Measurements from ENCODE around the gene C9orf43.

C9orf43 gene

DNA sequence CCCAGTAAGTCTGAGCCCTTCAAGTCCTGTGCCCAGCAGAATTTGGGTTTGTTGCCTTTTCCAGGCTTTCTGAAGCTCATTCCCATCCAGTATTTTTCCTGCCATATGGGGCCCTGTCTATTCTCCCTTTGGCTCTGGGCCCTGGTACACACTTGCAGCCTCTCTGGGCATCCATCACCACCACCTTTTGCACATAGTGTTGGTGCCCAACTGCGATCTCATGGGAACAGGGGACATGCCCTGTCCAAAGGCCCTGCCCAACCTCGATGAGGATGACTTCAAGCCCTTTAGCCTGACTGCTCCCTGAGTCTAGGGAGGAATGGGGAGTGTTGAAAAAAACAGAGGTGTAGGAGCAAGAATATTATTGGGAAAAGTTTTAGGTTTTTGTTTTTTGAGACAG is 64.5 kb downstream of the C9orf43 start:
- H3K4me1 ChIP-seq (ENCODE audit: control insufficient read depth in 2 of 2, insufficient read depth in 2 of 2, low read length in 2 of 2): peaks cover 0 to 4% of the 10 kb centered on the region in 2 donors
- H3K36me3 ChIP-seq (ENCODE audit: control insufficient read depth in 2 of 2, insufficient read depth in 2 of 2, low read length in 2 of 2): no peaks in the 10 kb centered on the region
- no peak overlapping the region for H3K4me3 ChIP-seq (ENCODE audit: low read length in 2 of 2)
- H3K9me3 ChIP-seq (ENCODE audit: control insufficient read depth in 2 of 2, low read length in 2 of 2): no peaks in the 10 kb centered on the region
- H3K9ac ChIP-seq (ENCODE audit: low read depth in 1 of 2, low read length in 2 of 2): no peak overlapping the region
- no peaks in the 10 kb centered on the region for H3K27me3 ChIP-seq (ENCODE audit: control insufficient read depth in 2 of 2, insufficient read depth in 2 of 2, low read length in 2 of 2)
- H3K27ac ChIP-seq (ENCODE audit: low read depth in 2 of 2, low read length in 2 of 2): no peak overlapping the region

- H3K9ac ChIP-seq (ENCODE audit: low read depth in 1 of 2, low read length in 2 of 2): no peak overlapping the region
- no peaks in the 10 kb centered on the region for H3K27me3 ChIP-seq (ENCODE audit: control insufficient read depth in 2 of 2, insufficient read depth in 2 of 2, low read length in 2 of 2)
- H3K4me1 ChIP-seq (ENCODE audit: control insufficient read depth in 2 of 2, insufficient read depth in 2 of 2, low read length in 2 of 2): peaks cover 0 to 4% of the 10 kb centered on the region in 2 donors
- H3K9me3 ChIP-seq (ENCODE audit: control insufficient read depth in 2 of 2, low read length in 2 of 2): no peaks in the 10 kb centered on the region
- no peaks in the 10 kb centered on the region for H3K36me3 ChIP-seq (ENCODE audit: control insufficient read depth in 2 of 2, insufficient read depth in 2 of 2, low read length in 2 of 2)
- no peak overlapping the region for H3K4me3 ChIP-seq (ENCODE audit: low read length in 2 of 2)
- no peak overlapping the region for H3K27ac ChIP-seq (ENCODE audit: low read depth in 2 of 2, low read length in 2 of 2)
These were observed 65.4 kb downstream of the C9orf43 start for GRCh38 chr9:113475992-113476391.

GRCh38 chr9:113476511-113476916 is 66.0 kb downstream of the C9orf43 start:
- Histone ChIP-seq H3K9ac (ENCODE audit: low read depth in 1 of 2, low read length in 2 of 2) (no peak overlapping the region), H3K36me3 (ENCODE audit: control insufficient read depth in 2 of 2, insufficient read depth in 2 of 2, low read length in 2 of 2) (no peaks in the 10 kb centered on the region), H3K4me1 (ENCODE audit: control insufficient read depth in 2 of 2, insufficient read depth in 2 of 2, low read length in 2 of 2) (peaks cover 0 to 8% of the 10 kb centered on the region in 2 donors), H3K4me3 (ENCODE audit: low read length in 2 of 2) (no peak overlapping the region), H3K27ac (ENCODE audit: low read depth in 2 of 2, low read length in 2 of 2) (no peak overlapping the region), H3K9me3 (ENCODE audit: control insufficient read depth in 2 of 2, low read length in 2 of 2) (no peaks in the 10 kb centered on the region), H3K27me3 (ENCODE audit: control insufficient read depth in 2 of 2, insufficient read depth in 2 of 2, low read length in 2 of 2) (no peaks in the 10 kb centered on the region)

- Histone ChIP-seq H3K9ac (ENCODE audit: low read depth in 1 of 2, low read length in 2 of 2) (no peak overlapping the region), H3K4me1 (ENCODE audit: control insufficient read depth in 2 of 2, insufficient read depth in 2 of 2, low read length in 2 of 2) (peaks cover 0 to 8% of the 10 kb centered on the region in 2 donors), H3K9me3 (ENCODE audit: control insufficient read depth in 2 of 2, low read length in 2 of 2) (no peaks in the 10 kb centered on the region), H3K27ac (ENCODE audit: low read depth in 2 of 2, low read length in 2 of 2) (no peak overlapping the region), H3K36me3 (ENCODE audit: control insufficient read depth in 2 of 2, insufficient read depth in 2 of 2, low read length in 2 of 2) (no peaks in the 10 kb centered on the region), H3K4me3 (ENCODE audit: low read length in 2 of 2) (no peak overlapping the region), H3K27me3 (ENCODE audit: control insufficient read depth in 2 of 2, insufficient read depth in 2 of 2, low read length in 2 of 2) (no peaks in the 10 kb centered on the region)
These were observed 66.5 kb downstream of the C9orf43 start for GRCh38 chr9:113477058-113477457.

- Histone ChIP-seq H3K36me3 (ENCODE audit: control insufficient read depth in 2 of 2, insufficient read depth in 2 of 2, low read length in 2 of 2) (no peaks in the 10 kb centered on the region), H3K9ac (ENCODE audit: low read depth in 1 of 2, low read length in 2 of 2) (no peak overlapping the region), H3K27ac (ENCODE audit: low read depth in 2 of 2, low read length in 2 of 2) (no peak overlapping the region), H3K9me3 (ENCODE audit: control insufficient read depth in 2 of 2, low read length in 2 of 2) (no peaks in the 10 kb centered on the region), H3K4me1 (ENCODE audit: control insufficient read depth in 2 of 2, insufficient read depth in 2 of 2, low read length in 2 of 2) (peaks cover 0 to 8% of the 10 kb centered on the region in 2 donors), H3K4me3 (ENCODE audit: low read length in 2 of 2) (no peak overlapping the region), H3K27me3 (ENCODE audit: control insufficient read depth in 2 of 2, insufficient read depth in 2 of 2, low read length in 2 of 2) (no peaks in the 10 kb centered on the region)
These were observed 67.1 kb downstream of the C9orf43 start for GRCh38 chr9:113477661-113478060.

GRCh38 chr9:113479174-113479621 is 68.7 kb downstream of the C9orf43 start:
- H3K9me3 ChIP-seq (ENCODE audit: control insufficient read depth in 2 of 2, low read length in 2 of 2): no peaks in the 10 kb centered on the region
- H3K4me1 ChIP-seq (ENCODE audit: control insufficient read depth in 2 of 2, insufficient read depth in 2 of 2, low read length in 2 of 2): peaks cover 0 to 8% of the 10 kb centered on the region in 2 donors
- H3K27ac ChIP-seq (ENCODE audit: low read depth in 2 of 2, low read length in 2 of 2): no peak overlapping the region
- H3K4me3 ChIP-seq (ENCODE audit: low read length in 2 of 2): no peak overlapping the region
- no peak overlapping the region for H3K9ac ChIP-seq (ENCODE audit: low read depth in 1 of 2, low read length in 2 of 2)
- no peaks in the 10 kb centered on the region for H3K27me3 ChIP-seq (ENCODE audit: control insufficient read depth in 2 of 2, insufficient read depth in 2 of 2, low read length in 2 of 2)
- no peaks in the 10 kb centered on the region for H3K36me3 ChIP-seq (ENCODE audit: control insufficient read depth in 2 of 2, insufficient read depth in 2 of 2, low read length in 2 of 2)

Data from mucosa of rectum (tissue), 2 donors.